Measurements from ENCODE around the gene NAA16.
"Not testable (repeated sequence)": the region's sequence is repeated elsewhere in the genome, so short reads cannot be mapped to it uniquely, and the experiment has no call there.

NAA16 gene

GRCh38 chr13:41310963-41311405 is at the start of gene NAA16:
NAA16 (plus strand) TSS chr13:41311267; CDS start chr13:41311529, 262 bp downstream.
- DNase-seq (ENCODE audit: low spot score) = peak; percentile 81

GRCh38 chr13:41263261-41263971 is 47.7 kb upstream of the NAA16 start, which contains the start of gene MTRF1:
MTRF1 (minus strand) TSS chr13:41263576; CDS start chr13:41260907, 2,669 bp downstream.
- peak; percentile 91 for DNase-seq (ENCODE audit: low spot score)

- DNase-seq (ENCODE audit: low spot score) = no peak
These were observed 44.0 kb upstream of the NAA16 start for GRCh38 chr13:41267106-41267505.

DNA sequence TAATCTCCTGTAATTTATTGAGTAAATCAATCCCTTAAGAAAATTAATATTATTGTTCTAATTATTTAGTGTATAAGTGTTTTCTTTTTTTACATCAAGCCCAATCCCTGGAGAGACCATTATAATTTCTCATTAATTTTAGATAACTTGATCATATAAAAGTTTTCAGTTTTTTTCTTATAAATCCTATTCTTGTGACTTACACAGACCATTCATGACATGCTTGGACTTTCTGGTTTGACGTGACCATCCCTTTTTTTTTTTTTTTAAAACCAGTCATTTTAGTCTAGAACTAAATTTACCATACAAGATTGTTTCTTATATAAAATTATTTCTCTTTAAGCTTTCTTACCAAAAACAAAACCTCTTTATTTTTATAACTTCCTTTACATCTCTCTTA is 42.3 kb upstream of the NAA16 start:
- DNase-seq (ENCODE audit: low spot score) = no peak

- DNase-seq (ENCODE audit: low spot score) = no peak
These were observed 39.4 kb upstream of the NAA16 start for GRCh38 chr13:41271456-41272285.

DNA sequence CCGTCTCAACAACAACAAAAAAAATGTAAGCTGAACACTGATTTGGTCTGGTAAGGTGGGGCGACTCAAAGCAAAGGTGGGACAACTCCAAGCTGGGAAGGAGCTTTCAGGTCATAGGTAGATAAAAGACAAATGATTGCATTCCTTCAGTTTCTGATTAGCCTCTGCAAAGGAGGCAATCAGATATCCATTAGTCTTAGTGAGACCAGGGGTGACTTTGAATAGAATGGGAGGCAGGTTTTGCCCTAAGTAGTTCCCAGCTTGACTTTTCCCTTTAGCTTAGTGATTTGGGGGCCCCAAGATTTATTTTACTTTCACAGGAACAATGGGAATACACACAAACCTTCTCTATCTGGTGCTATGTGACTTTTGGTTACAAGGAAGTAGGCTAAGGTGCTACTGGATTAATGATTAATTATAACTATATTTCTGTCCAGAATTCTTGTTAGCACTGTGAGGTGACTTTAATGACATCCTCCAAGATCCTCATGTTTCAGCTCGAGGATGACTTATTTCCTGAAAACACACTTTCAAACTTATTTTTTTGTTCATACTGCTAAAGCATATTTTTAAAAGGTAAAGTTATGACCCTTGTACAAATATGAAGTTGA is 37.1 kb upstream of the NAA16 start:
- DNase-seq (ENCODE audit: low spot score) = no peak

DNA sequence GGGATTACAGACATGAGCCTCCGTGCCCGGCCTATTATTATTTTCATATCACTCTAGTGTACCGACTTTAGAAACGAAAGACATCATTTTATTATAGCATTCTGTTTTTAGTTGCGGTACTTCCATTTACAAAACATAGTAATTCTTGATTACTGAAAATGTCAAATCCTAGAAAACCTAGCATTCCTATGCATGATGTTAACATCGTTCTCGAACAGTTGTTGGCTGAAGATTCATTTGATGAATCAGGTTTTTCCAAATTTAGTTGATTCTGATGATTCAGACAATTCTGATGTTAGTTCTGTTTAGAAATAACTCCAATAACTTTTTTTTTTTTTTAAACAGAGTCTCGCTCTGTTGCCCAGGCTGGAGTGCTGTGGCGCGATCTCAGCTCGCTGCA is 36.2 kb upstream of the NAA16 start:
- no peak for DNase-seq (ENCODE audit: low spot score)

- DNase-seq (ENCODE audit: low spot score) = no peak
These were observed 34.2 kb upstream of the NAA16 start for GRCh38 chr13:41276824-41277223.

GRCh38 chr13:41279156-41279555 is 31.9 kb upstream of the NAA16 start:
- DNase-seq (ENCODE audit: low spot score) = not testable (repeated sequence)

DNA sequence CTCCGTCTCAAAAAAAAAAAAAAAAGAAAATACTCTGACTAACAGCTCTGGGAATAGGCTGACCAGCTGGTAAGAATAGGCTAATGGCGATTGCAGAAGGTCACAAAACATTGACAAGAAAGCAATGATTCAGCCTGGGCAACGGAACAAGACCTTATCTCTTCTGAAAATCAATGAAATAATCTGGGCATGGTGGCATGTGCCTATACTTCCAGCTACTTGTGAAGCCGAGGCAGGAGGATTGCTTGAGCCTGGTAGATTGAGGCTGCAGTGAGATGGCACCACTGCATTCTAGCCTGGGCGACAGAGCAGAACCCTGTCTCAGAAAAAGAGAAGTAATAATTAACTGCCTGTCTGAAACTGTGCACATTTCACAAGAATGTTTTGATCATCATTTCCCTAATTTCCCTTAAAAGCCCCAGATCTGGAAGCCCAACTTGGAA is 28.9 kb upstream of the NAA16 start:
- no peak for DNase-seq (ENCODE audit: low spot score)

GRCh38 chr13:41284512-41285288 is 26.4 kb upstream of the NAA16 start:
- no peak for DNase-seq (ENCODE audit: low spot score)

- DNase-seq (ENCODE audit: low spot score) = no peak
These were observed 24.7 kb upstream of the NAA16 start for GRCh38 chr13:41286370-41286769.

- DNase-seq (ENCODE audit: low spot score) = no peak
These were observed 21.6 kb upstream of the NAA16 start for GRCh38 chr13:41289463-41289881.

GRCh38 chr13:41291246-41291645 is 19.8 kb upstream of the NAA16 start:
- DNase-seq (ENCODE audit: low spot score) = no peak

DNA sequence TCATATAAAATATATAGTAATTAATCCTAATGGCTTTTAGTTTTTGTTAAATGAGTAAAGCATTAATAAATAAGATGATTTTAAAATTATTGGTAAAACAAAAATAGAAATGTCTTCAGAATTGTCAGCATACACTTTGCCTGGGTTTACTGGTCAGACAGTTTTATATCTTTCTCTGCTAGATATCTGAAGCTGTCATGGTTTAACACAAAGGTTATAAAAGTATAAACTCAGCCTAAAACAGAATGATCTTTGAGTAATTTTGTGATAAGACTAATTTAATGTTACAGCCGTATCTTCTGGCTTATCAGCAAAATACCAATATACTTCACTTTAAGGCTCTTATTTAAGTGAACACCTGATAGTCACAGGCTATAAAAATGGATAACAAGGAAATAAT is 17.8 kb upstream of the NAA16 start:
- no peak for DNase-seq (ENCODE audit: low spot score)

DNA sequence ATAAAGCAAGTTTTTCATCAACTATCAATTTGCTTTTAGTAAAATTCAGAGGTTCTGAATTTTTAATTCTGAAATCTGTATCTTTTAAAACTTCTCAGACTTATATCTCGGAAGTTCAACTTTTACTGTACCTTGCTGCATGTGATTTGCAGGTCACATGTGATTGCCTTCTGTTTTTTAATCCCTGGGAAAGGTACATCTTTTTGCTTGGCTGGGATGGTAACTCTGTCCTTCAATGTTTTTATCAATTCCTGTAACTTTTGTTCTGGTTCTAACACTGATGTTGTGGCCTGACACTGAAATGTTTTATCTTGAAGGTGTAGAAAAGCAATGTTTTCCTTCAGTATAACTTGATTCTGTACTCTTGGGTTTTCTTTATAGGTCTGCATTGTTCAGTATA is 16.2 kb upstream of the NAA16 start:
- DNase-seq (ENCODE audit: low spot score) = no peak

GRCh38 chr13:41295973-41296372 is 15.1 kb upstream of the NAA16 start:
- no peak for DNase-seq (ENCODE audit: low spot score)

DNA sequence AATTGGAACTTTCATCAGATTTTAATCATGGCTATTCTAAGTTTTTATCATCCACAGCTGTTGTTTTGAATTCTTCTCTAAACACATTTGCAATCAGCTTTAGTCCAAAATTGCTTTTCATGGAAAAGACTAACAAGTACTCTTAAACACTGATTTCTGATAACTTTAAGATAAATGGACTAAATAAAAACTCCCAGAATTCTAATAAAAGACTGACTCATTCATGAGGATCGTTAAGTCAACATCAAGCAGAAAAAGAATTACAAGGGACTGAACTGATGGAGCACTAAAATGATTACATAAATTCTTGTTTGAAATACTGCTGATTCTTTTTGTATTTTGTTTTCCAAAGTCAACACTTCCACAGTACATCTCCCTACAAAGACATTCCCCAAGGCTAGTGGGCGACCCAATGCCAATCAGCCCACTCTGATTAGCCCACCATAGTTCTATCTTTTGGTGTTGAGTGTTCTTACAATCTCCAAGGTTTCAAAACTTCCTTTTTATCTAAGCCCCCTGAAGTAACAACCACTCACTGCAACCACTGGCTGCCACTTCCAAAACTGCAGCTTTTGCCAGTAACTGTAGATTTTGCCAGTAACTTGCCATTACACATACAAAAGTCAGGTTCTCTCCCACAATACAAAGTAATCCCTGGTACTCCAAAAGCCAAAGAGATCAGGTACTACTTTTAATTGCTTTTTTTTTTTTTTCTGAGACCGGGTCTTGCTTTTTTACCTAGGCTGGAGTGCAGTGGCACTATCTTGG is 14.0 kb upstream of the NAA16 start:
- no peak for DNase-seq (ENCODE audit: low spot score)

DNA sequence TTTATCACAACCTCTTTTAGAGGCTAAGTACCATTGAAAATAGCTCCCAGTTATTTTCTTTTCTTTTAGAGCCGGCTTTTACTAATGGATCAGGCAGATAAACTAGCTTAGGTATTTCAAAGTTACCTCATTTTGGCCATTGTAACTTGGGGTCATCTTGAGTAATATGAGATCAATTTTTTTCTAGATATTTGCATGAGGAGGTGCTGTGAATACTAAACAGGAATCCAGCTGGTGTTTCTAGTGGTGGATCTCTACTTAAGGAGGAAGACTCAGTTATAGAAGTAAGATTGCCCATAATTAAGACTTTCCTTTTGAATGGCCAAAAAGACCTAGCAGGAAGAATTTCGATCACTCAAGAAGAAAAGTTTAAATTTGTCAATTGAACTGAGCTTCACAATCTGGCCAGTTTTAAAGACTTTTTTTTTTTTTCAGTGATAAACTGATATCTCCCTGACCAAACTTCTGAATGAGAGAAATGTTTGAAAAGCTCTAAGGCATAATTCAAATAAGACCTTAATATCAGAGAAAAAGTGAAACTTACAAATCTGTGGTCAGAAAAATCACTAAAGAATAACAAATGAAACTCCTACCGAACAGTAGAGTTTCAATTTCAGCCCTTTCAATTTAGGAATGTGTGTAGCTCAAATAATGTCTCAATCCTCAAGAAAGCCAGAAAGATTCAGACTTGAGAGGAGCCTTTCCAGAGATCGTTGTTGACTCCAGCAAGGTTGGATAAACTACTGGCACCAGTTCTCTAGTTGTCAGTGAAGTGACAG is 11.6 kb upstream of the NAA16 start:
- no peak for DNase-seq (ENCODE audit: low spot score)

GRCh38 chr13:41302743-41303142 is 8.3 kb upstream of the NAA16 start:
- no peak for DNase-seq (ENCODE audit: low spot score)

Measured in pons (tissue), 1 donor.